Progenitor cell of endocrine pancreas (in vitro differentiated cells): Measurements from ENCODE around the gene PRKAG1. TPM values are rescaled to one million over a fixed set of nuclear protein-coding genes. Genes with fewer than 3 reads are reported as not detected.

Source experiments
- DNase-seq: peaks from one replicate; pipeline ENCODE4 v3.0.0; 2021; ENCODE audit warnings: low spot score; ENCODE audit not compliant: unreplicated experiment
- H3K27ac Mint-ChIP-seq: 2 replicates; pipeline ENCODE4 v1.8.0; 2021; ENCODE audit warnings: mild to moderate bottlenecking, moderate library complexity, mixed read lengths
- H3K27me3 Mint-ChIP-seq: 2 replicates; pipeline ENCODE4 v1.8.0; 2021; ENCODE audit warnings: mixed read lengths
- H3K36me3 Mint-ChIP-seq: 2 replicates; pipeline ENCODE4 v1.8.0; 2022; ENCODE audit warnings: mixed read lengths; ENCODE audit not compliant: insufficient read depth
- H3K4me1 Mint-ChIP-seq: 2 replicates; pipeline ENCODE4 v1.8.0; 2021; ENCODE audit warnings: low read depth, mixed read lengths
- H3K4me3 Mint-ChIP-seq: 2 replicates; pipeline ENCODE4 v1.8.0; 2021; ENCODE audit warnings: low read depth, mild to moderate bottlenecking, moderate library complexity, mixed read lengths
- H3K9me3 Mint-ChIP-seq: 2 replicates; pipeline ENCODE4 v1.8.0; 2021; ENCODE audit warnings: low read depth, mixed read lengths
- total RNA-seq: library from RNA; stranded (reverse); gene quantifications from 2 replicates; pipeline ENCODE4 v1.2.1, GENCODE V29; 2021
- TF ChIP-seq, protein P1 (sequence below): fragments of 200-600 bp; sonication (generic); IDR thresholded peaks from one replicate; pipeline ENCODE4 v1.5.0; 2021; ENCODE audit warnings: antibody characterized with exemption, mild to moderate bottlenecking; ENCODE audit not compliant: unreplicated experiment

The PRKAG1 gene
- total RNA-seq, 1 donor from 2014 or later, result 52.7 TPM

DNA sequence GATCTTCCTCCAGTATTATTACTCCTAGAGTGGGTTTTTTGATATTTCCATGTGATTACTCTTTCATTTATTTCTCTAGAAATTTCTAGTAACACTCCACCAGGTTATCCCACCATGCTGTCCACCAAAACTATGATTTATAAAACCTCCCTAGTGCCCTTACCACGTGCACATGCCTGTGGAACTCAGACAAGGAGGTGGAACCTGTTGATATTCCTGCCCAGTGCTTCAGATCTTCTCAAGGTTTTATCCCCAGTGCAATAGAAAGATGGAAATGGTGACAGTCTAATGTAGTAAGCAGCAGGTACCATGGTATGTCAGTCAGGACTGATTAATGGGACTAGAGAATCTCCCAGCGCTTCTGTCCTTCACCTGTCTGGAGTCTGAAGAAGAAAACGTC lies 57.7 kb downstream of the PRKAG1 start:
- Mint-ChIP-seq H3K36me3 (no peaks in the 10 kb centered on the region), H3K4me3 (no peak overlapping the region), H3K27ac (no peak overlapping the region), H3K27me3 (peaks cover 17% of the 10 kb centered on the region), H3K9me3 (no peaks in the 10 kb centered on the region), H3K4me1 (peaks cover 15% of the 10 kb centered on the region)
- DNase-seq, result no peak
- TF ChIP-seq, protein P1, sequence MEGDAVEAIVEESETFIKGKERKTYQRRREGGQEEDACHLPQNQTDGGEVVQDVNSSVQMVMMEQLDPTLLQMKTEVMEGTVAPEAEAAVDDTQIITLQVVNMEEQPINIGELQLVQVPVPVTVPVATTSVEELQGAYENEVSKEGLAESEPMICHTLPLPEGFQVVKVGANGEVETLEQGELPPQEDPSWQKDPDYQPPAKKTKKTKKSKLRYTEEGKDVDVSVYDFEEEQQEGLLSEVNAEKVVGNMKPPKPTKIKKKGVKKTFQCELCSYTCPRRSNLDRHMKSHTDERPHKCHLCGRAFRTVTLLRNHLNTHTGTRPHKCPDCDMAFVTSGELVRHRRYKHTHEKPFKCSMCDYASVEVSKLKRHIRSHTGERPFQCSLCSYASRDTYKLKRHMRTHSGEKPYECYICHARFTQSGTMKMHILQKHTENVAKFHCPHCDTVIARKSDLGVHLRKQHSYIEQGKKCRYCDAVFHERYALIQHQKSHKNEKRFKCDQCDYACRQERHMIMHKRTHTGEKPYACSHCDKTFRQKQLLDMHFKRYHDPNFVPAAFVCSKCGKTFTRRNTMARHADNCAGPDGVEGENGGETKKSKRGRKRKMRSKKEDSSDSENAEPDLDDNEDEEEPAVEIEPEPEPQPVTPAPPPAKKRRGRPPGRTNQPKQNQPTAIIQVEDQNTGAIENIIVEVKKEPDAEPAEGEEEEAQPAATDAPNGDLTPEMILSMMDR, result no peak

DNA sequence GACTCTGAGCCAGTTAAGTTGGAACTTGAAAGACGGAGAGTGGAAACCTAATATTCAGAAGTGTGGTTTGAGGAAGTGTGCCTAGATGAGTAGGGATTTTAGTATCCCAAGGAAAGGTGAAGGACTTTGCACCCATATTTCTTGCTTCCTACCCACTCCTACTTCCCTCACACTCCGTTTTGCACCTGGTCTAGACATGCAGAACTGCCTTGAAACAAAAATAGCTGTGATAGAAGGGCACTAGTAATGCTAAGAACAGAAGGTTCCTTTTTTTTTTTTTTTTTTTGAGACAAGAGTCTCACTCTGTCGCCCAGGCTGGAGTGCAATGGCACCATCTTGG lies 60.6 kb downstream of the PRKAG1 start:
- TF ChIP-seq, protein P1, result no peak
- no peak for DNase-seq
- peaks cover 3% of the 10 kb centered on the region for H3K36me3 Mint-ChIP-seq
- H3K4me1 Mint-ChIP-seq, result peaks cover 20% of the 10 kb centered on the region
- H3K9me3 Mint-ChIP-seq, result no peaks in the 10 kb centered on the region
- H3K27me3 Mint-ChIP-seq, result peaks cover 5% of the 10 kb centered on the region
- H3K4me3 Mint-ChIP-seq, result peak overlapping the region; percentile 96
- peak overlapping the region; percentile 58 for H3K27ac Mint-ChIP-seq

DNA sequence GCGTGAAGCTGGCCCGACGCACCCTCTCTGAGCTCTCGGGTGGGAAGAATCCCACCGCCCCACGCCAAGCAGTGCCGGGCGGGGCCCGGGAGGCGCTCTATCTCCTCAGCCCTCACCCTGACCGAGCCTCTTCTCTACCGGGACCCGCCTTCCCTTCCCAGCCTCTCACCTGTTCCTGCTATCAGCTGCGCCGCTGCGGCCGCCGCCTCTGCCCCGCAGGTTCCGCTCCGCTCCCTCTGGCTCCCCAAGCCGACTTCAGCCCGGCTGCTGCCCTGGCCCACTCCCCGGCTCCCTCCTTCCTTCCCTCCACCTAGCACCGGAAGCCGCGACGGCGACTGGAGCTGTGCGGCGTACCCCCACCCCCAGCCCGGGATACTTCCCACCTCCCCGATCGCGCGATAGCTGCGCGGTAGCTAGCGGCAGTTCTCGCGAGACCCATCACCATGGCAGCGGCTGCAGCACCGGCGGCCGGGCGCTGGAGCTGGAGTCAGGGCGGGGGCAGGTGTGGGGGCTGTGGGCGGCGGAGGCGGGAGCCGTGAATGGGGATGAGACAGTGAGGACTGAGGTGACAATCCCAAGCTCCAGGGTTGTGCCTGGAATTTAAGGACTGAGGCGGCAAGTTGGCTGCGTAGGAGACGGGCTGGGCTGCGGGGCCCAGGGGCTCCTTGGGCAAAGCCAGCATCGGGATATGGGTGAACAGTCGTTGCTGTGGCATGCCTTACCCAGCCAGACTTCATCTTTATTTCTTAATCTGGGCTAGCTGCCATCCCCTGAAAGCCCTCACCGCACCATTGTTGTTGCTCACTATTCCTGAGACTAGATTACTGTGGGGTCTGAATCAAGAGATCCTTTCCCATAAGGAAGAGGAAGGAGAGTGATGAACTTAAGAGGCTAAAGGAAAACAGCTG lies 61.2 kb downstream of the PRKAG1 start, which contains the start of gene ARF3:
Gene ARF3, minus strand, starts transcription at position 347 of the 908 bp plus-strand sequence. CDS start 16,392 bp downstream, outside the sequence.
- Mint-ChIP-seq H3K9me3 (no peaks in the 10 kb centered on the region), H3K4me3 (peak within 1 kb of the TSS; percentile 96), H3K36me3 (peaks cover 6% of the 10 kb centered on the region), H3K27me3 (peaks cover 5% of the 10 kb centered on the region), H3K27ac (peak within 1 kb of the TSS; percentile 96), H3K4me1 (peaks cover 20% of the 10 kb centered on the region)
- TF ChIP-seq, protein P1, result peak; percentile 15
- peak; percentile 94 for DNase-seq

DNA sequence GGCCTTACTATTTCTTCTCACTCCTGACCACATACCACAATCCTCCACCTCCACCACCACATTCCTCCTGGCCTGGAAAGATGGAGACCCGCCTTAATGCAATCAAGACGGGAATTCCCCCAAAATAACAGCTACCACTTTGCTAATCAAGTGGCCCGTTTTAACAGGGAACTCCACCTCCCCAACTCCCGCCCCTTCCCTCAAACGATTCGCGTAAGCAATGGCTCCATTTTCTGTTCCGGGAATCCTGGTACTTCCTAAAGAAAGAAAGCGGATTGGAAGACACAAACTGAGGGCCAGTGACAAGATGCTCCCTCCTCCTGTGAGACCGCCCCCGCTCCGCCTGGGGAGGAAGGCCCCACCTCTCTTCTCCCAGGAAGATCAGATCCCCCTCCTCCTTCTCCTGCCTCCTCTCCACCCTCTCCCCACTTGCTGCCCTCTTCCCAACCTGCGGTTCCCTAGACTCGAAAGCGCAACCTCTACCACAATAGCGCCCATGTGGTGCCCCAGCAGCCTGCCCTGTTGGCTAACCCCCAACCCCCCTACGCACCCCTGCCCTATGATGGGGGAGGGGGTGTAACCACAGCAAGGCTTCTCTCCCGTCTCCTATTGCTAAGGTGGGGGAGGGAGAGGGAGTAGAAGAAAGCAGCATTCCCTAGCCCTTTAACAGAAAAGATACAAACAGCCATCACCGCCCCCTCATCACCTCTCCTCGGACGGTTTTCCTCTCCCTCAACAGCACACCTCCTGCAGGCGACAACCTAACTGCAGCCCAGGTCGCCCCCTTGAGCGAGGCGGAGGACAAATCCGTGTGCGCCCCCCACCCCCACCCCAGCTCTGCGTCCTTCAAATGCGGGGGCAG lies 62.1 kb downstream of the PRKAG1 start:
- H3K9me3 Mint-ChIP-seq, result no peaks in the 10 kb centered on the region
- H3K27ac Mint-ChIP-seq, result peak overlapping the region; percentile 96
- DNase-seq, result no peak
- TF ChIP-seq, protein P1, result peak; percentile 36
- H3K4me1 Mint-ChIP-seq, result peaks cover 20% of the 10 kb centered on the region
- peaks cover 5% of the 10 kb centered on the region for H3K27me3 Mint-ChIP-seq
- peaks cover 7% of the 10 kb centered on the region for H3K36me3 Mint-ChIP-seq
- H3K4me3 Mint-ChIP-seq, result peak overlapping the region; percentile 96

DNA sequence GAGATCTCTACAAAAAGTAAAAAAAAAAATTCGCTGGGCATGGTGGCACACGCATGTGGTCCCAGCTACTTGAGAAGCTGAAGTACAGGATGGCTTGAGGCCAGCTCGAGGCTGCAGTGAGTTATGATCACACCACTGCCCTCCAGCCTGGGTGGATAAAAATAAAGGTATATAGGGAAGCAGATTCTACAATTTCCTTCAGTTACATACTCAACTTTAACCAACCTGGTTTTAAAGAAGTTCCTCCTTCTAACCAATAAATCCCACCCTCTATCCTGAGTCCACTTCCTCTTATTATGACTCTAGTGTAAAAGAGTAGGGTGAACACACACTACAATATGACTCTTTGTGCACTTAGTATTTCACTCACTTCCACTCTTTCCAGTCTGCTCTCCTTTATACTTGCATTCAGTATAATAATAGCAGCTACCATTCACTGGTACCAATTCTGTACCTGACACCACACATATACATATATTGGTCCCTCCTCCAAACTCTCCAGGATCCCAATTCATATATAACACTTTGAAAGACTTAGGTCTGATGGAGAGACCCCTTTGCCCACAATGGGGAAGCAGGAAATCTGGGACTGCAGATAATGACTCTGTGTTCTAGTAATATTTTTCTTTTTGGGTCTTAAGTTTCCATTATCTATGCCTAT lies 63.6 kb downstream of the PRKAG1 start:
- Mint-ChIP-seq H3K4me3 (peak overlapping the region; percentile 96), H3K36me3 (peaks cover 7% of the 10 kb centered on the region), H3K27ac (no peak overlapping the region), H3K9me3 (no peaks in the 10 kb centered on the region), H3K4me1 (peaks cover 20% of the 10 kb centered on the region), H3K27me3 (no peaks in the 10 kb centered on the region)
- TF ChIP-seq, protein P1, result no peak
- no peak for DNase-seq
